ENCODE measurements around the gene DCLK2. TPM values are rescaled to one million over a fixed set of nuclear protein-coding genes. Genes with fewer than 3 reads are reported as not detected.

DCLK2 gene
- total RNA-seq, 1 experiment from 2014 or later, result 1.2 TPM

DNA sequence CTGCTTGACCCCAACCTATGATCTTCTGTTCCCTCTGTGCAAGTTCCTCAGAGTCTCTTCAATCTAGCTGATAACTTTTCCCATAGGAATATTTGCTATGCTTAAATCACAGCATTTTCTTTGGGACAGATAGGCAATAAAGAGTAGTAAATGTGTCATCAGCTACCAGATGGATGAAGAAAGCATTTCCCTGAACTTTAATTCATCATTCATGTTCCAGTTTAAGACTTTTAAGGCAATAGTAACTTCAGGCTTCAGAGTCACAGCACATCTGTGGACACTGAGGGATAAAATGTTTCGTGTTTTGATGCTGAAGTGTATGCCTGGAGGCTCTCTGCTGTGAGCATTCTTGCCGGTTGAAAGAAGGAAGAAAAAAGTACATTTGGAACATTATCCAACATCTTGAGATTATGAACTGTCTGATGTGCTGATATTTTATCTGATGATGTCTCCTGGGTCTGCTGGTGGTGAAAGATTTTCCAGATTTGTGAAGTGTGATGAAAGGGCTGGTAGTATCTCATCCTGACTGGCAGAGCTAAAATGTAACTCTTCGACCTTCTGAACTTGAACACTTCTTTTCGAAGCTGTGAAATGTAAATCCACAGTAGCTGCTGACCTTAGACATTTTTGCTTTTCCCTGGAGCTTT, 133.7 kb downstream of the DCLK2 start:
- no peak for DNase-seq
- no peak for TF ChIP-seq EZH2 (IDR thresholded peaks at IDR 0.05; ENCODE audit: low read length, unreplicated experiment)
- TF ChIP-seq, protein P1, sequence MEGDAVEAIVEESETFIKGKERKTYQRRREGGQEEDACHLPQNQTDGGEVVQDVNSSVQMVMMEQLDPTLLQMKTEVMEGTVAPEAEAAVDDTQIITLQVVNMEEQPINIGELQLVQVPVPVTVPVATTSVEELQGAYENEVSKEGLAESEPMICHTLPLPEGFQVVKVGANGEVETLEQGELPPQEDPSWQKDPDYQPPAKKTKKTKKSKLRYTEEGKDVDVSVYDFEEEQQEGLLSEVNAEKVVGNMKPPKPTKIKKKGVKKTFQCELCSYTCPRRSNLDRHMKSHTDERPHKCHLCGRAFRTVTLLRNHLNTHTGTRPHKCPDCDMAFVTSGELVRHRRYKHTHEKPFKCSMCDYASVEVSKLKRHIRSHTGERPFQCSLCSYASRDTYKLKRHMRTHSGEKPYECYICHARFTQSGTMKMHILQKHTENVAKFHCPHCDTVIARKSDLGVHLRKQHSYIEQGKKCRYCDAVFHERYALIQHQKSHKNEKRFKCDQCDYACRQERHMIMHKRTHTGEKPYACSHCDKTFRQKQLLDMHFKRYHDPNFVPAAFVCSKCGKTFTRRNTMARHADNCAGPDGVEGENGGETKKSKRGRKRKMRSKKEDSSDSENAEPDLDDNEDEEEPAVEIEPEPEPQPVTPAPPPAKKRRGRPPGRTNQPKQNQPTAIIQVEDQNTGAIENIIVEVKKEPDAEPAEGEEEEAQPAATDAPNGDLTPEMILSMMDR (conservative IDR thresholded peaks at IDR 0.05; ENCODE audit: low read depth, low read length), result no peak
- H3K27ac ChIP-seq (ENCODE audit: low read length), result no peak overlapping the region
- no peak overlapping the region for H2AFZ ChIP-seq (ENCODE audit: low read length)
- H3K4me2 ChIP-seq (ENCODE audit: low read length), result no peak overlapping the region
- no peaks in the 10 kb centered on the region for H3K36me3 ChIP-seq (ENCODE audit: low read depth, low read length)
- H3K9ac ChIP-seq (ENCODE audit: low read length), result no peak overlapping the region
- BruUV-seq (replicated peaks), result no TSS peak
- no peaks in the 10 kb centered on the region for H3K79me2 ChIP-seq (ENCODE audit: low read length)
- ChIA-PET CTCF (no interaction called here), POLR2A (ENCODE audit: unreplicated experiment) (no interaction called here)
- no peak overlapping the region for H3K4me3 ChIP-seq (ENCODE audit: low read length)
- intact Hi-C loops (cut with micrococcal nuclease), result no loop called here
- no peaks in the 10 kb centered on the region for H4K20me1 ChIP-seq (ENCODE audit: low read length)
- peaks cover 22% of the 10 kb centered on the region for H3K4me1 ChIP-seq (ENCODE audit: insufficient read depth, low read length)
- no peaks in the 10 kb centered on the region for H3K9me3 ChIP-seq (ENCODE audit: low read length)
- H3K27me3 ChIP-seq (ENCODE audit: low read length), result no peaks in the 10 kb centered on the region
- ATAC-seq, result no peak
- no peaks in the 10 kb centered on the region for H3F3A ChIP-seq (ENCODE audit: low read length, unreplicated experiment)
- no peaks in the 10 kb centered on the region for H3K9me2 ChIP-seq (replicated peaks; ENCODE audit: low read length)

DNA sequence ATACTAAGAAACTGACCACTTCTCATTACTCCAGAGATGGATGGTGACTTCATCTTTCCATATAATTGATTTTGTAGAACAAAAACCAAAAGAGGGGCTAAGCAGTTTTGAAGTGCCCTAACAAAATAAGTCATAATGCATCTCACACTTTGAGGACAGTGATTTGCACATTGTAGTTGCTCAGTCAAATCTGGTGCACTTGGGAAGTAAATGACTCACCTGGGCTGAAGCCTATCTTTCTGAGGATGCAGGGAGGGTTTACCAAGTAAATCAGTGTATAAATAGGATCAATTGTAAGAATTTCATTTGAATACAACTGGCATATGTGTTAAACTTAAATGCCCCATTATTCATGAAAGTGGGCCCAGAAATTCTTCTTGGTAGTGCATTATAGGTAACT, 134.2 kb downstream of the DCLK2 start:
- TF ChIP-seq EZH2phosphoT487 (IDR thresholded peaks at IDR 0.05; ENCODE audit: borderline replicate concordance, low read length) (no peak), EZH2 (IDR thresholded peaks at IDR 0.05; ENCODE audit: low read length, unreplicated experiment) (no peak)
- TF ChIP-seq, protein P1 (conservative IDR thresholded peaks at IDR 0.05; ENCODE audit: low read depth, low read length), result no peak
- CTCF ChIA-PET, result no interaction called here
- intact Hi-C loops (cut with micrococcal nuclease), result no loop called here
- Histone ChIP-seq H3K9me2 (replicated peaks; ENCODE audit: low read length) (no peaks in the 10 kb centered on the region), H3K9me3 (ENCODE audit: low read length) (no peaks in the 10 kb centered on the region), H3K27ac (ENCODE audit: low read length) (no peak overlapping the region), H3F3A (ENCODE audit: low read length, unreplicated experiment) (no peaks in the 10 kb centered on the region), H3K36me3 (ENCODE audit: low read depth, low read length) (no peaks in the 10 kb centered on the region), H2AFZ (ENCODE audit: low read length) (no peak overlapping the region), H3K9ac (ENCODE audit: low read length) (no peak overlapping the region), H3K4me3 (ENCODE audit: low read length) (no peak overlapping the region), H3K79me2 (ENCODE audit: low read length) (no peaks in the 10 kb centered on the region), H3K27me3 (ENCODE audit: low read length) (no peaks in the 10 kb centered on the region), H3K4me2 (ENCODE audit: low read length) (no peak overlapping the region), H4K20me1 (ENCODE audit: low read length) (no peaks in the 10 kb centered on the region), H3K4me1 (ENCODE audit: insufficient read depth, low read length) (peaks cover 28% of the 10 kb centered on the region)
- ATAC-seq, result no peak
- no peak for DNase-seq
- POLR2A ChIA-PET (ENCODE audit: unreplicated experiment), result no interaction called here
- BruUV-seq (replicated peaks), result no TSS peak

DNA sequence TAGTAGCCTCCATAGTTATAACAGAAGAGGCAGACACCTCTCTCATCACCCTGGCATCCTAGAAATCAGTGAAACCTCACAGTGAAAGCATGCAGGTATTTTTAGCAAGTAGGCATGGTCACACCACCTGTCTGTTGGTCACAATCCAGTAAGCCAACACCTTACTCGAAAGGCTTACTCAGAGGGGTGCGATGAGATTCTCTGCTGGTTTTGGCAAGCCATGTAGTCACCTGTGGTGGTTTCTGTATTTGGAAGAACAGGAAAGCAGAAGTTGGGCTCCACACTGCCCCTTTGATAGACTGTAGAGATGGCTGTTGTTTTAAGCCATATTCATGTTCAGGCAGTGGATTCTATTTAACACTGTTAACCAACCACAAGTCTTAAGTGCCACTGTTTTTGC, 134.7 kb downstream of the DCLK2 start:
- H3K79me2 ChIP-seq (ENCODE audit: low read length), result no peaks in the 10 kb centered on the region
- H3K9ac ChIP-seq (ENCODE audit: low read length), result no peak overlapping the region
- ATAC-seq, result peak; percentile 17; the same call in 1 of the 2 replicates
- H3K4me3 ChIP-seq (ENCODE audit: low read length), result no peak overlapping the region
- no peaks in the 10 kb centered on the region for H3K27me3 ChIP-seq (ENCODE audit: low read length)
- H3K4me1 ChIP-seq (ENCODE audit: insufficient read depth, low read length), result peaks cover 28% of the 10 kb centered on the region
- ChIA-PET CTCF (no interaction called here), POLR2A (ENCODE audit: unreplicated experiment) (no interaction called here)
- no peak overlapping the region for H2AFZ ChIP-seq (ENCODE audit: low read length)
- H3K9me3 ChIP-seq (ENCODE audit: low read length), result no peaks in the 10 kb centered on the region
- no TSS peak for BruUV-seq (replicated peaks)
- 0 out of 2 replicates have a peak overlapping the region, but pooled peaks have one; percentile 16 for H3K4me2 ChIP-seq (ENCODE audit: low read length)
- intact Hi-C loops (cut with micrococcal nuclease), result no loop called here
- H3K27ac ChIP-seq (ENCODE audit: low read length), result no peak overlapping the region
- peak; percentile 74 for DNase-seq
- H4K20me1 ChIP-seq (ENCODE audit: low read length), result no peaks in the 10 kb centered on the region
- H3K9me2 ChIP-seq (replicated peaks; ENCODE audit: low read length), result no peaks in the 10 kb centered on the region
- TF ChIP-seq, protein P1 (conservative IDR thresholded peaks at IDR 0.05; ENCODE audit: low read depth, low read length), result no peak
- TF ChIP-seq EZH2 (IDR thresholded peaks at IDR 0.05; ENCODE audit: low read length, unreplicated experiment) (no peak), EZH2phosphoT487 (IDR thresholded peaks at IDR 0.05; ENCODE audit: borderline replicate concordance, low read length) (no peak)
- no peaks in the 10 kb centered on the region for H3K36me3 ChIP-seq (ENCODE audit: low read depth, low read length)
- H3F3A ChIP-seq (ENCODE audit: low read length, unreplicated experiment), result no peaks in the 10 kb centered on the region
